ENCODE results near the gene PRDM7.
"Not testable (repeated sequence)": the region's sequence is repeated elsewhere in the genome, so short reads cannot be mapped to it uniquely, and the experiment has no call there.

PRDM7 gene

GRCh38 chr16:90077240-90077756, at the start of gene PRDM7:
Gene PRDM7 (minus strand): TSS chr16:90077331. CDS start chr16:90075910, 1,421 bp downstream.
- peak; percentile 98 for DNase-seq

GRCh38 chr16:90121846-90122245, 44.7 kb upstream of the PRDM7 start:
- not testable (repeated sequence) for DNase-seq

- not testable (repeated sequence) for DNase-seq
These were observed 30.5 kb upstream of the PRDM7 start for GRCh38 chr16:90107617-90108016.

GRCh38 chr16:90107060-90107459, 29.9 kb upstream of the PRDM7 start:
- not testable (repeated sequence) for DNase-seq

- DNase-seq, result not testable (repeated sequence)
These were observed 29.1 kb upstream of the PRDM7 start for GRCh38 chr16:90106271-90106670.

- DNase-seq, result not testable (repeated sequence)
These were observed 27.6 kb upstream of the PRDM7 start for GRCh38 chr16:90104725-90105124.

- DNase-seq, result not testable (repeated sequence)
These were observed 25.2 kb upstream of the PRDM7 start for GRCh38 chr16:90102086-90102884.

GRCh38 chr16:90101332-90101731, 24.2 kb upstream of the PRDM7 start:
- DNase-seq, result not testable (repeated sequence)

- not testable (repeated sequence) for DNase-seq
These were observed 23.7 kb upstream of the PRDM7 start for GRCh38 chr16:90100790-90101189.

- DNase-seq, result peak; percentile 19
These were observed 23.1 kb upstream of the PRDM7 start for GRCh38 chr16:90100229-90100628.

GRCh38 chr16:90098936-90099335, 21.8 kb upstream of the PRDM7 start:
- DNase-seq, result peak; percentile 24

- not testable (repeated sequence) for DNase-seq
These were observed 20.0 kb upstream of the PRDM7 start for GRCh38 chr16:90097010-90097684.

- not testable (repeated sequence) for DNase-seq
These were observed 17.7 kb upstream of the PRDM7 start for GRCh38 chr16:90094791-90095190.

- DNase-seq, result not testable (repeated sequence)
These were observed 17.2 kb upstream of the PRDM7 start for GRCh38 chr16:90094296-90094695.

GRCh38 chr16:90093799-90094198, 16.7 kb upstream of the PRDM7 start:
- not testable (repeated sequence) for DNase-seq

- not testable (repeated sequence) for DNase-seq
These were observed 15.7 kb upstream of the PRDM7 start for GRCh38 chr16:90092781-90093180.

- no peak for DNase-seq
These were observed 7.3 kb upstream of the PRDM7 start for GRCh38 chr16:90084215-90084950.

GRCh38 chr16:90083139-90083538, 6.0 kb upstream of the PRDM7 start:
- no peak for DNase-seq

- DNase-seq, result no peak
These were observed 4.5 kb upstream of the PRDM7 start for GRCh38 chr16:90081606-90081970.

GRCh38 chr16:90078579-90078895, 1.4 kb upstream of the PRDM7 start:
- DNase-seq, result no peak

GRCh38 chr16:90077757-90078578, 837 bp upstream of the PRDM7 start:
- DNase-seq, result peak; percentile 76

GRCh38 chr16:90072442-90073105, 4.6 kb downstream of the PRDM7 start:
- no peak for DNase-seq

Data from MV-4-11 (cell line).